Peyer's patch (tissue), 4 donors: Measurements from ENCODE around the gene SPSB4.
"Not testable (repeated sequence)": the region's sequence is repeated elsewhere in the genome, so short reads cannot be mapped to it uniquely, and the experiment has no call there.

Experiments
- CTCF ChIP-seq, 6 experiments: fragments of 450-650 bp in 4 of 6; fragments of 200-600 bp in 2 of 6; sonication (generic) in 1 of 6; IDR thresholded peaks; one replicate each; pipeline ENCODE4 v1.5.1; 2017 to 2019; ENCODE audit warnings: antibody characterized with exemption in 6 of 6, mild to moderate bottlenecking in 3 of 6, moderate library complexity in 1 of 6
- POLR2A ChIP-seq, 2 donors: fragments of 450-650 bp; IDR thresholded peaks; one replicate each; pipeline ENCODE4 v1.5.1; 2017; ENCODE audit warnings: antibody characterized with exemption in 2 of 2, mild to moderate bottlenecking in 2 of 2, moderate library complexity in 2 of 2

DNA sequence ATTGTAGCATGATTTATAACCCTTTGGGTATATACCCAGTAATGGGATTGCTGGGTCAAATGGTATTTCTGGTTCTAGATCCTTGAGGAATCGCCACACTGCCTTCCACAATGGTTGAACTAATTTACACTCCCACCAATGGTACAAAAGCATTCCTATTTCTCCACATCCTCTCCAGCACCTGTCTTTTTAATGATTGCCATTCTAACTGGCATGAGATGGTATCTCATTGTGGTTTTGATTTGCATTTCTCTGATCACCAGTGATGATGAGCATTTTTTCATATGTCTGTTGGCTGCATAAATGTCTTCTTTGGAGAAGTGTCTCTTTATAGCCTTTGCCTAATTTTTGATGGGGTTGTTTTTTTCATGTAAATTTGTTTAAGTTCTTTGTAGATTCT lies 66.8 kb downstream of the SPSB4 start:
- TF ChIP-seq CTCF, POLR2A (IDR thresholded peaks at IDR 0.05): not testable (repeated sequence)
